ENCODE results near the gene PARD3B.

The PARD3B gene

GRCh38 chr2:205366336-205367060 is 821.2 kb downstream of the PARD3B start:
- H3K9me3 Mint-ChIP-seq, result no peaks in the 10 kb centered on the region
- H3K4me1 Mint-ChIP-seq, result no peaks in the 10 kb centered on the region
- H3K27me3 Mint-ChIP-seq, result peaks cover 0 to 4% of the 10 kb centered on the region in 2 donors
- no peak overlapping the region for H3K4me3 Mint-ChIP-seq
- H3K27ac Mint-ChIP-seq, result no peak overlapping the region
- ATAC-seq (replicated peaks), result no peak
- DNase-seq, result no peak
- no peaks in the 10 kb centered on the region for H3K36me3 Mint-ChIP-seq

GRCh38 chr2:205367331-205367935 is 822.2 kb downstream of the PARD3B start:
- no peaks in the 10 kb centered on the region for H3K9me3 Mint-ChIP-seq
- no peak overlapping the region for H3K4me3 Mint-ChIP-seq
- H3K27ac Mint-ChIP-seq, result no peak overlapping the region
- H3K4me1 Mint-ChIP-seq, result no peaks in the 10 kb centered on the region
- no peak for DNase-seq
- ATAC-seq (replicated peaks), result no peak
- peaks cover 0 to 4% of the 10 kb centered on the region in 2 donors for H3K27me3 Mint-ChIP-seq
- no peaks in the 10 kb centered on the region for H3K36me3 Mint-ChIP-seq

GRCh38 chr2:205369813-205370212 is 824.5 kb downstream of the PARD3B start:
- ATAC-seq (replicated peaks), result no peak
- H3K27ac Mint-ChIP-seq, result no peak overlapping the region
- H3K36me3 Mint-ChIP-seq, result no peaks in the 10 kb centered on the region
- no peak overlapping the region for H3K4me3 Mint-ChIP-seq
- H3K9me3 Mint-ChIP-seq, result no peaks in the 10 kb centered on the region
- no peaks in the 10 kb centered on the region for H3K4me1 Mint-ChIP-seq
- H3K27me3 Mint-ChIP-seq, result no peaks in the 10 kb centered on the region
- no peak for DNase-seq

- no peaks in the 10 kb centered on the region for H3K9me3 Mint-ChIP-seq
- no peak overlapping the region for H3K4me3 Mint-ChIP-seq
- no peaks in the 10 kb centered on the region for H3K4me1 Mint-ChIP-seq
- peaks cover 0 to 6% of the 10 kb centered on the region in 2 donors for H3K27me3 Mint-ChIP-seq
- ATAC-seq (replicated peaks) (no peak), DNase-seq (no peak)
- no peaks in the 10 kb centered on the region for H3K36me3 Mint-ChIP-seq
- no peak overlapping the region for H3K27ac Mint-ChIP-seq
Measured at GRCh38 chr2:205370726-205371125, 825.5 kb downstream of the PARD3B start.

- ATAC-seq (replicated peaks), result no peak
Measured at GRCh38 chr2:205372141-205372540, 826.9 kb downstream of the PARD3B start.

GRCh38 chr2:205375461-205376448 is 830.5 kb downstream of the PARD3B start:
- ATAC-seq (replicated peaks) (no peak), DNase-seq (no peak)
- peaks cover 6 to 7% of the 10 kb centered on the region in 2 donors for H3K27me3 Mint-ChIP-seq
- no peak overlapping the region for H3K4me3 Mint-ChIP-seq
- H3K36me3 Mint-ChIP-seq, result no peaks in the 10 kb centered on the region
- no peak overlapping the region for H3K27ac Mint-ChIP-seq
- no peaks in the 10 kb centered on the region for H3K9me3 Mint-ChIP-seq
- H3K4me1 Mint-ChIP-seq, result no peaks in the 10 kb centered on the region

More at GRCh38 chr2:205372141-205372540, 826.9 kb downstream of the PARD3B start:
- no peak overlapping the region for H3K4me3 Mint-ChIP-seq
- no peak for DNase-seq
- no peak overlapping the region for H3K27ac Mint-ChIP-seq
- H3K9me3 Mint-ChIP-seq, result no peaks in the 10 kb centered on the region
- no peaks in the 10 kb centered on the region for H3K36me3 Mint-ChIP-seq
- peaks cover 6 to 7% of the 10 kb centered on the region in 2 donors for H3K27me3 Mint-ChIP-seq
- no peaks in the 10 kb centered on the region for H3K4me1 Mint-ChIP-seq

- H3K36me3 Mint-ChIP-seq, result no peaks in the 10 kb centered on the region
- H3K4me3 Mint-ChIP-seq, result no peak overlapping the region
- ATAC-seq (replicated peaks) (no peak), DNase-seq (no peak)
- no peaks in the 10 kb centered on the region for H3K4me1 Mint-ChIP-seq
- H3K27me3 Mint-ChIP-seq, result peaks cover 6 to 7% of the 10 kb centered on the region in 2 donors
- no peak overlapping the region for H3K27ac Mint-ChIP-seq
- H3K9me3 Mint-ChIP-seq, result peaks cover 0 to 2% of the 10 kb centered on the region in 2 donors
Measured at GRCh38 chr2:205377324-205377723, 832.0 kb downstream of the PARD3B start.

- Mint-ChIP-seq H3K4me1 (peaks cover 0 to 7% of the 10 kb centered on the region in 2 donors), H3K27me3 (peaks cover 0 to 14% of the 10 kb centered on the region in 2 donors), H3K4me3 (no peak overlapping the region), H3K9me3 (peaks cover 0 to 2% of the 10 kb centered on the region in 2 donors), H3K36me3 (no peaks in the 10 kb centered on the region), H3K27ac (no peak overlapping the region)
- no peak for DNase-seq
- no peak for ATAC-seq (replicated peaks)
Measured at GRCh38 chr2:205383601-205384000, 838.3 kb downstream of the PARD3B start.

- no peak for DNase-seq
Measured at GRCh38 chr2:205386109-205386508, 840.8 kb downstream of the PARD3B start.

GRCh38 chr2:205387350-205388055 is 842.2 kb downstream of the PARD3B start:
- H3K27me3 Mint-ChIP-seq, result peaks cover 0 to 14% of the 10 kb centered on the region in 2 donors
- ATAC-seq (replicated peaks) (no peak), DNase-seq (no peak)
- no peaks in the 10 kb centered on the region for H3K36me3 Mint-ChIP-seq
- no peak overlapping the region for H3K4me3 Mint-ChIP-seq
- peaks cover 0 to 7% of the 10 kb centered on the region in 2 donors for H3K4me1 Mint-ChIP-seq
- no peak overlapping the region for H3K27ac Mint-ChIP-seq
- H3K9me3 Mint-ChIP-seq, result no peaks in the 10 kb centered on the region

More at GRCh38 chr2:205386109-205386508, 840.8 kb downstream of the PARD3B start:
- H3K36me3 Mint-ChIP-seq, result no peaks in the 10 kb centered on the region
- no peak overlapping the region for H3K4me3 Mint-ChIP-seq
- H3K9me3 Mint-ChIP-seq, result peaks cover 0 to 2% of the 10 kb centered on the region in 2 donors
- H3K27me3 Mint-ChIP-seq, result peaks cover 0 to 14% of the 10 kb centered on the region in 2 donors
- H3K4me1 Mint-ChIP-seq, result peaks cover 0 to 7% of the 10 kb centered on the region in 2 donors
- no peak overlapping the region for H3K27ac Mint-ChIP-seq
- no peak for ATAC-seq (replicated peaks)

GRCh38 chr2:205390866-205391265 is 845.6 kb downstream of the PARD3B start:
- no peak for ATAC-seq (replicated peaks)
- Mint-ChIP-seq H3K27ac (no peak overlapping the region), H3K27me3 (peaks cover 0 to 6% of the 10 kb centered on the region in 2 donors), H3K4me1 (no peaks in the 10 kb centered on the region), H3K36me3 (no peaks in the 10 kb centered on the region), H3K4me3 (no peak overlapping the region), H3K9me3 (no peaks in the 10 kb centered on the region)
- DNase-seq, result no peak

GRCh38 chr2:205401511-205401910 is 856.2 kb downstream of the PARD3B start:
- DNase-seq (no peak), ATAC-seq (replicated peaks) (no peak)
- Mint-ChIP-seq H3K27me3 (no peaks in the 10 kb centered on the region), H3K36me3 (no peaks in the 10 kb centered on the region), H3K4me3 (no peak overlapping the region), H3K27ac (no peak overlapping the region), H3K4me1 (no peaks in the 10 kb centered on the region), H3K9me3 (peaks cover 0 to 2% of the 10 kb centered on the region in 2 donors)

GRCh38 chr2:205402011-205402410 is 856.7 kb downstream of the PARD3B start:
- no peak overlapping the region for H3K27ac Mint-ChIP-seq
- no peak overlapping the region for H3K4me3 Mint-ChIP-seq
- no peaks in the 10 kb centered on the region for H3K4me1 Mint-ChIP-seq
- ATAC-seq (replicated peaks) (no peak), DNase-seq (no peak)
- peaks cover 0 to 2% of the 10 kb centered on the region in 2 donors for H3K9me3 Mint-ChIP-seq
- no peaks in the 10 kb centered on the region for H3K27me3 Mint-ChIP-seq
- H3K36me3 Mint-ChIP-seq, result no peaks in the 10 kb centered on the region

All from stimulated activated naive B cell treated with anti-CD40 and anti-IgM and Interleukin-4, amounts not matched to agents 10 μg/mL and 1 μg/mL and 100 μg/mL, for 72 hours (primary cell).